Measurements from ENCODE around the gene FBXW8.

DNA sequence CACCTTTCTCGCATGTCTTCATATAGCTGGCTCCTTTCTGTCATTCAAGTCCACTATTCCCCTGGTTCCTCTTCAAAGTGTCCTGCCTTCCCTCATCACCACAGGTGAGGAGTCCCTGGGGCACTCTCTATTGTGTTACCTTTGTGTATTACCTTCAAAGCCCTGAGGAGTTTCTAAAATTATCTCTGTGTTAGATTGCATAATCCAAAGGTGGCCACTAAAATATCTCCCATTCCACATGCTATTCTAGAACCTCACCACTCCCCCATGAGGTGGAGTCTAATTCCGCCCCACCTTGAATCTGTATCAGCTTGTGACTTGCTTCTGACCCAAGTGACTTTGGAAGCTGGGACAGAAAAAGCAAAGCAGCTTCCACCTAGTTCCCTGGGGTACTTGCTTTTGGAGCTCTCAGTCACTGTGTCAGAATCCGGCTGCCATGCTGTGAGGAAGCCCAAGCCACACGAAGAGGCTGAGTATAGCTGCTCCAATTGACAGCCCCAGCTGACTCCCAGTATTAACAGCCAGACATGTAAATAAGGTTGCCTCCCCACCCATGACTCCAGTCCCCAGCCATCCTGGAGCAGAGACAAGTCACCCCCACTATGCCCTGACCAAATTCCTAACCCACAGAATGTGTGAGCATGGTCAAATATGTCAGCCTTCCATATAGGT, 36.3 kb upstream of the FBXW8 start:
- TF ChIP-seq CTCF (IDR thresholded peaks at IDR 0.05) (no peak), POLR2AphosphoS5 (IDR thresholded peaks at IDR 0.05) (no peak), POLR2A (IDR thresholded peaks at IDR 0.05) (no peak)
